ENCODE measurements around the gene PDE11A. TPM values are rescaled to one million over a fixed set of nuclear protein-coding genes. Genes with fewer than 3 reads are reported as not detected.

PDE11A gene
- total and polyA plus RNA-seq, 2 of the 13 experiments (the other 11 are each of a cell fraction or from before 2014, with no cell fraction given): 1.2 to 1.7 TPM

- TF ChIP-seq E2F2 (CRISPR knock-in tag; IDR thresholded peaks at IDR 0.05; ENCODE audit: borderline replicate concordance): no peak
- peak; percentile 77; the same call in 1 of the 2 replicates for TF ChIP-seq TRIM24 (CRISPR knock-in tag; IDR thresholded peaks at IDR 0.05)
- no peak for TF ChIP-seq GPBP1L1 (CRISPR knock-in tag; IDR thresholded peaks at IDR 0.05)
- TF ChIP-seq ZNF446 (CRISPR knock-in tag; IDR thresholded peaks at IDR 0.05): 0 out of 2 replicates have a peak, but pooled peaks have one; percentile 24
- no peak for TF ChIP-seq HOXA5 (CRISPR knock-in tag; IDR thresholded peaks at IDR 0.05)
- TF ChIP-seq NR2C2 (CRISPR knock-in tag; IDR thresholded peaks at IDR 0.05; ENCODE audit: borderline replicate concordance): peak; percentile 61; the same call in 1 of the 2 replicates
- TF ChIP-seq ZNF253 (CRISPR knock-in tag; IDR thresholded peaks at IDR 0.05; ENCODE audit: borderline replicate concordance): no peak
- 0 out of 2 replicates have a peak, but pooled peaks have one; percentile 17 for TF ChIP-seq ZNF329 (CRISPR knock-in tag; IDR thresholded peaks at IDR 0.05; ENCODE audit: low read depth)
- no peak for TF ChIP-seq CCDC6 (CRISPR knock-in tag; IDR thresholded peaks at IDR 0.05)
- TF ChIP-seq FOXC1 (CRISPR knock-in tag; IDR thresholded peaks at IDR 0.05; ENCODE audit: borderline replicate concordance): peak; percentile 81
- no peak for TF ChIP-seq ZNF20 (CRISPR knock-in tag; IDR thresholded peaks at IDR 0.05)
- TF ChIP-seq MXD3 (CRISPR knock-in tag; IDR thresholded peaks at IDR 0.05): peak; percentile 41; the same call in 1 of the 2 replicates
- TF ChIP-seq ZBTB26 (CRISPR knock-in tag; IDR thresholded peaks at IDR 0.05; ENCODE audit: borderline replicate concordance): no peak; the same call in 1 of the 2 replicates
- peak; percentile 22; the same call in 1 of the 2 replicates for TF ChIP-seq MYNN (CRISPR knock-in tag; IDR thresholded peaks at IDR 0.05; ENCODE audit: low read depth)
- TF ChIP-seq THAP7 (CRISPR knock-in tag; IDR thresholded peaks at IDR 0.05): peak; percentile 25; the same call in 1 of the 2 replicates
- TF ChIP-seq PAWR (CRISPR knock-in tag; IDR thresholded peaks at IDR 0.05; ENCODE audit: borderline replicate concordance): no peak
- peak; percentile 82; the same call in 1 of the 2 replicates for TF ChIP-seq ZNF598 (CRISPR knock-in tag; IDR thresholded peaks at IDR 0.05; ENCODE audit: borderline replicate concordance)
- TF ChIP-seq ATF4 (CRISPR knock-in tag; IDR thresholded peaks at IDR 0.05): peak in 1 of 2 experiments; percentile 68; a peak in 1 of 4 replicates
- no peak for TF ChIP-seq FLYWCH1 (CRISPR knock-in tag; IDR thresholded peaks at IDR 0.05)
Observed at GRCh38 chr2:178072383-178073301, at the start of gene PDE11A (continued).
